Left lobe of liver (tissue), 2 donors: ENCODE measurements around the gene CSTF3. TPM values are rescaled to one million over a fixed set of nuclear protein-coding genes. Genes with fewer than 3 reads are reported as not detected.
A peak's percentile ranks its signal among the peaks of the same experiment; 100 is the strongest.
"Not testable (repeated sequence)": the region's sequence is repeated elsewhere in the genome, so short reads cannot be mapped to it uniquely, and the experiment has no call there.

Source experiments
- ATAC-seq: fragments of 200-7000 bp; cut with Tn5 transposase; one replicate; pipeline ENCODE4 v1.9.1; 2020; ENCODE audit warnings: mild to moderate bottlenecking, moderate library complexity
- DNase-seq: peaks from one replicate; pipeline ENCODE4 v3.0.0-alpha.2; 2020; ENCODE audit warnings: low spot score
- total RNA-seq: library from RNA; stranded (reverse); gene quantifications from one replicate; pipeline ENCODE4 v1.2.1, GENCODE V29; 2021
- donor health status: DM: no; HTN: no; CAD: no; lungs with moderate emphysema.
- donor health status: DM: no; HTN: yes; CAD: no.

CSTF3 gene
- 9.9 TPM for total RNA-seq

DNA sequence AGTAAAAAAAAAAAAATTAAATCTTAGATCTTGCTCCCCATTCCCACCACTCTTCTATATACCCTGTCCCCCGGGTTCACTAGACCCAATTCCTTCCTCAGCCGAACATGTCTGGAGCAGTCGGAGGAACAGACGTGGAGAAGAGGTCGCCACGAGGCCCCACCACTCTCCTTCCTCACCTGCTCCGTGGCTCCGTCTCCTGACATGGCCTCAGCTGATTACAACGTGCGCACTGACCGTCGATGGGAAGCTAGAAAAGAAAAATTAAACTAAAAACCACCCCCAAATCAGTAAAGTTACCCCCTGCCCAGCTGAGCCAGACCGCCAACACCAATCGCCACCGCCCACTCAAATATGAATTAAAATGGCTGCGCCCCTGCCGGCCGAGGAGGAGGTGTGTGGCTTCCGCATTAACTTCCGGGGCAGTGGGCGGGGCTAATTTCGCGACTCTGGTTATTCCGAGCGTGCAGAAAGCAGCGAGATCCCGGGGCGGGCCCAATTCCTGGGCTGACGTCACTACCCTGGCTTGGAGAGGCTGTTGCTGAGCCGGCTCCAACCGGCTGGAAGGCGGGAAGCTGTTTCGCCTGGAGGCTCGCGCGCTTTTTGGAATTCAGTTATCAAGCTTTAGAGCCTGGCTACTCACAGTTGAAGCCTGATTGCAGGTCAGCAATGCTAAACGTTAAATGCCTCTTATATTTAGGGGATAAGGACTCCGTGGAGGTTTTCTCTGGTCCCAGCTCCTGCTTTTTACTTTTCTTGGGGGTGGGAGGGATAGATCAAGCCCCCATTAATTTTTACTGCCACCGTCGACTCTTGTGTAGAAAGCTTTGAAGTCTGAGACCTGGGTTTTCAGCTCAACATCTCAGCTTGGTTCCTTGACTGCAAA, at the start of gene CSTF3:
CSTF3 (minus strand) TSS at position 361 of the 886 bp plus-strand sequence; CDS start at position 206, 155 bp downstream.
- peak; percentile 100 for DNase-seq
- ATAC-seq, result peak; percentile 98

DNA sequence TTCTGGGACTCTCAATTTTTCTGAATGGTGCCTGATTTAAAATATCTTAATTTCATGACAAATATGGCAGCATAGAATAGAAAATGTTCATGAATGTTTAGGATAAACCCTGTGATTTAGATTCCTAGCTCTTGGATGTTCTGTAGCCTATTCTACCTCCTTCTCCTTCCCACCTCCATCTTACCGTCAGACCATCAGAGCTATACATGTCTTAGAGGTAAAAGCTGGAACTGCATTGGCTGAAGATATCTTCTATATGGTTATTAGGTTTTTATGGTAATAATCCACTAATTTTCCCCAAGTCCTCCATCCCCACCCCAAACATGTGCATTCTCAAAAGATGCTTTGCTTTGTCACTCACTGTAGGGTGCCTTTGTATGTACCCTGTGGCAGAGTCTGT, 46.9 kb upstream of the CSTF3 start:
- DNase-seq (no peak), ATAC-seq (no peak)

DNA sequence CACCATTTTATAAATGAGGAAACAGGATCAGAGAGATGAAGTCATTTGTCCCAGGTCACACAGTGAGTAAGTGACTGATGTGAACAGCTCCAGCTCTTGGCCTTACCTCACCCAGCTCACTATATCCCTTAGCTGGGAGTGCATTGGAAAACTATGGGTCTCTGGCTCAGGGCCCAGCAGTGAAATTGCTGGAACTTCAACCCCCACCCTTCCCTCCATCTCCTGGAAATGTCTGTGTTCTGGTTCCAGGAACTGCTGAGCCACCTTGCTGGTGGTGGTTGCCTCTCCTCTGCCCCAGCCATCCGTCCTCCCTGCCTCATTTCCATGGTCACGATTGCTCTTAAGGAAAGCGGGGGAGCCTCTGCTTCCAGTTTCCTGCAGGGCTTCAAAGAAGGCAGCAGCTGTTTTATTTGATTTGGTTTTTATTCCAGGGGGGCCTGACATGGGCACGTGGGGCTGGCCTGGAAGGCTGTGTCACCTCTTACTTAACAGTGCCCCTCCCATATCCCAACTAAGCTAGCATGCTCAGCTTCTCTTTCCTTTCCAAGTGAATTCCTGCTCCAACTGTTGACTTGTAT, 46.2 kb upstream of the CSTF3 start:
- ATAC-seq (no peak), DNase-seq (no peak)

DNA sequence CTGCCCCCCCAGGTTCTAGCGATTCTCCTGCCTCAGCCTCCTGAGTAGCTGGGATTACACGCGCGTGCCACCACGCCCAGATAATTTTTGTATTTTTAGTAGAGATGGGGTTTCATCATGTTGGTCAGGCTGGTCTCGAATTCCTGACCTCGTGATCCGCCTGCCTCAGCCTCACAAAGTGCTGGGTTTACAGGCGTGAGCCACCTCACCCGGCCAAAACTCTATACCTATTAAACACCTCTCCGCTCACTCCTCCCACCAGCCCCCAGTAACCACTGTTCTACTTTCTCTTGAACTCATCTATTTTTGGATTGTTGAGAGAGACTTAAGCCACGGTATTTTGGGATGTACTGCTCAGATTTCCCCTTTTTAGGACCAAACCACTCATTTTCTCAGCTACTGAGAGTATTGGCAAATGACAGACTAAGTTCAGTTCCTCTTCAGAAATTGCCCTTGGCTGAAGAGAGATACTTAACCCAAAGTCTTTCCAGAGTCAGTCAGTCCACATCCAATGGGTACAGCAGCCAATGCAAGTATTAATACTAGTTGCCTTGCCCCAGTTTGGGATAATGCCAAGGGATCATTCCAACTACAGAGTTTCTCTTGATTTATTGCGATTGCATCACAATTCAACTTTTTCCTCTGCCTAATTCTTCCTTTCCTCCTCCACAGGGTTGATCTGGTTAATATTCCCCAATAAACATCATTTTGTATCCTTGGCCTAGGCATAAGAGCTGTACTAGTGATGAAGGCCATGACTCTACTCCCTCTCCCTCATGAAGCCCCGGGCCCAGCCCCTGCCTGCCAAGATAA, 36.8 kb upstream of the CSTF3 start:
- DNase-seq (no peak), ATAC-seq (no peak)

DNA sequence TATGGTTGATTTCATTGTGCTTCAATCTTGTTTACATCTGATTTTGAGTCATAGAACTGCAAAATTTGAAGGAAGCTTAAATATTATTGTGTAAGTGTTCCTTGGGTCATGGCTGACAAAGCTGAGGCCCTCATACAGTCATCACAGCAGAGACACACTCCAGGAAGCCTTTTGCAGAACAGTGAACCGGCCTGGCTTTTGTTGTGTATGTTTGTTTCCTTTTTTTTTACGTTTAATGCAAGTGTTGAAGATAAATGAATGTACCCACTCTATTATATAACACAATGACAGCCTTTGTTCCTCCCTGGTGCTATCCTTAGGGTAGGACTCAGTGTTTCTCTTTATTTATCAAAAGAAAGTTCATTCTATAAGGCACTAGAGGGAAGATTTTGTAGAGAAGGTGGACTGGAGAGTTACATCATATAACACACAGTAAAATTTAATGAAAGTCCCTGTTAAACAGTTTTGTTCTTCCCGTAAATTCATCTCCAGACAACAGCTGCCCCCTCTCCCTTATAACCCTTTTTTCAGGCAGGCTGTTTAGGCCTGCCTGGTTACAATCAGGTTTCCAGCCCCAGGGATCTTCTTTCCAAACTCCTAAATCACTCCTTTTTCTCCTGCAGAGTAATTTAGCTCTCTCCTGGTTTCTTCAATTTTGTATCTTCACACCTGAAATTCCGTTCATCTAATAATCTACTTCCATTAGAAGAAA, 34.3 kb upstream of the CSTF3 start:
- ATAC-seq (no peak), DNase-seq (no peak)

DNA sequence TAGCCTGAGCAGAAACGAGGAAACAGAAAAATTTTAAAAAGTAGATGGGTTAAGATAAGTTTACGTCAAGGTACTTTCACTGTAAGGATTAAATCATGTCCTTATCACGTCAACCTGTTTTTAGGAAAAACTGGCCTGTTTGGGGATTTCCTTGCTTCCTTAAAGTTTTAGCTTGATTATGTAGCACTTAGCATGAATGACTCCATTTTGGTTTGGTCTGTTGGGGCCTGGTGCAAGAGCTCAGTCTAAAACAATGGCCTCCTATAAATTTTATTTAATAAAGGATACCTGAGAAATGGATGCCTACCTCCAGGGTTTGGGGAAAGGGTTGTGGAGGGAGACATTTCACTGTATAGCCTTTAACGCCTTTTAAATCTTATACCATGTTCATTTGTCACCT, 33.2 kb upstream of the CSTF3 start:
- no peak for DNase-seq
- ATAC-seq, result no peak

DNA sequence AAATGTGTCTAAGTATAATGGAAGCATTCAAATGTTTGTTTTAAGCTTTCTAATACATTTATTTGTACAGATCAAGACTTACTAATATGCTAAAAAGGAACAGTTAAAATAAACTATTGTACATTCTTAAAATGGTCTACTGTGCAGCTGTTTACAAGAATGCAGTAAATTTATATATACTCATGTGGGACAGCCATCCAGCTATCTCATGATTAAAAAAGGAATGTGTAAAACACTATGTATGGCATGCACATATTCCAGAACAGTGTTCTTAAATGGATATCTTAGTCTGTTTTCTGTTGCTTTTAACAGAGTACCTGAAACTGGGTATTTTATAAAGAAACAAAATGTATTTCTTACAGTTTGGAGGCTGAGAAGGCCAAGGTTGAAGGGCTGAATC, 30.2 kb upstream of the CSTF3 start:
- DNase-seq (no peak), ATAC-seq (no peak)

DNA sequence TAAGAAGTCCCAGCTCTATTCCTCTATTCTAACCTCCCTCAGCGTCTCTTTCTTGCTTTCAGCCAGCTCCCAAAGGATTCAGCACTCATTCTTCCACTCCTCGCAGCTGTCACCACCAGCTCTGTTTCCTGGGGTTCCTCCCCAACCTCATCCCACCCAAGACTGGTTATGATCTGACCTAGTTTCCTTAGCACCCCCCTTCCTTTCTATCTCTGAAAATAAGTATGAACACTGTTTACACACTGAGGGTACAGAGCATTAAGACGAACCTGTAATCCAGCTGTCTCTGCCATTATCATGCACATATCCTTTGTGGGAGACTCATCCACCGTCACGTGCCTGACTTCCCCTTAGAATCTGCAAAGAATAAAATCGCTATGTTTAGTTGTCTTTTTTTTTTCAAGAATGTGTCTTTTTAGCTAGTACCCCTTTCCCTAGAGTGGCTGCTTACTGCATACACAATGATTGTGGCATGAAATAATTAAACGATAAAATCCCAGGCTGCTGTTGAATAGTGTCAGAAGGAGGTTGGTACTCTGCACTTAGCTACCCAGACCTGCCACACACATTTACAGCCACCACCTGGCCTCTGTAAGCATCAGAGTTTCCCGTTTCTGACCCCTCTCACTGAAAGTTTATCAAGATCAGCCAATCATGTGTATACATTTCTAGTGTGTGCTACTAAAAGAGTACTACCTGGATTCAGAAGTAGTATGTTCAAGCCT, 26.9 kb upstream of the CSTF3 start:
- DNase-seq, result no peak

DNA sequence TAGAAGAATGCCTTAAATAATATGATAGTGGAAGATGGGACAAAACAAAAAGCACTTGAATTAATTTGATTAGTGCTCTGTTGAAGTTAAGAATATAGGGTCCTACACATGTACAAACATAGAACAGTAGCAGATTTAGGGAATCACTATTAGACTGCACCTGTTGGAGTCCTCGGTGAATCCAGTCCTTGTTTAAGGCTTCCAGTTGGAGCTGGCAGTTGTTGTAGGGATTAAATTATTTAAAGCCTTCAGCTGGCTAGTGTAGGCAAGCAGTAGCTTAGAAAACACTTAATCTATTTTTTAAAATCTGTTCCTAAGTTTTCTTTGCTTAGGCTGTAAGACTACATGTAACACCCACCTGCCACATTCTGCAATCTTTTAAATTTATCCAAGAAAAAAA, 24.5 kb upstream of the CSTF3 start:
- ATAC-seq, result no peak
- no peak for DNase-seq

More for the DNA sequence above, 26.9 kb upstream of the CSTF3 start:
- no peak for ATAC-seq

DNA sequence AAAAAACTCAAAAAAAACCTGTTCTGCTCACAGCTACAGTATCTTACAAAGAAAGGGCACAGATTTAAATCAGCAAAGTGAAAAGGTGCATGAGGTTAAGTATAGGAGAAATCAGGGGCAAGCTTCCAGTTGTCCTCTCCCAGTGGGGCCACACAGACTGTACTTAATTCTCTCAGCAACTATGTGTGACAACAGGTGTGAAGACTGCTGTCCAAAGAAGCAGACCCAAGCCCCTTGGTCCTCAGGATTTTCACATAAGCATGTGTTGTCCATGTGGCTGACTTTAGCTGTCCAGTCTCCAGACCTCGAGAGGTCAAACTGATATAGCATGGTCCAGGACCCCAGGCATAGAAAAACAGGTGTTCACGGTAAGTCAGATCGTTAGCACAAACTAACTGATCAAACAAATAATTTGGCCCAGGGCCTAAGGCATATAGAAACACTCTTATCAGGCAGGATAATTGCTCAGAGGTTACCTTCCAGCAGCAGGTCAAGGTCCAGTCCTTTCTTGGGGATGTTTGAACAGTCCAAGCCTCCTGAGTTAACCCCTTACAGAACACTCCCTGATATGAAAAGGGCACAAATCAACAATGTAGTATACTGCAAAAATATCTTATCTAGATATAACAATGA, 21.1 kb upstream of the CSTF3 start:
- ATAC-seq (no peak), DNase-seq (no peak)

DNA sequence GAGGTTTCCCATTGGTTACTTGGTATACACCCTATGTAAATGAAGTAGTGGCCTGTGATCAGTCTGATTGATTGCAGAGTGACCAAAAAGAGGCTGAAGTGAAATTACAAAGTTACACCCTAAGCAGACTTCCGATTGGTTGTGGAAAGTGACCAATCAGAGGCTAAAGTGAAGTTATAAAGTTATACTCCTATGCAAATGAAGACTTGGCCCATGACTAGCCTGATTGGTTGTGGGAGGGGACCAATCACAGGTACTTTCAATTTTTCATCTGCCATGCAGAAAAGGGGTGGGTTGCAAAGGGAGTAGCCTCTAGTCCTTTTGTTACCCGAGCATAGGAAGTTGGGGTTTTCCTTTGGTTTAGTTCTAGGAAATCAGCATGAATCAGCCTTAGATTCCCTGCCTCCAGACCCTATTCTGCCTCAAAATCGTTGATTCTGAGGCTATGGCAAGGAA, 18.1 kb upstream of the CSTF3 start:
- DNase-seq, result no peak
- no peak for ATAC-seq

DNA sequence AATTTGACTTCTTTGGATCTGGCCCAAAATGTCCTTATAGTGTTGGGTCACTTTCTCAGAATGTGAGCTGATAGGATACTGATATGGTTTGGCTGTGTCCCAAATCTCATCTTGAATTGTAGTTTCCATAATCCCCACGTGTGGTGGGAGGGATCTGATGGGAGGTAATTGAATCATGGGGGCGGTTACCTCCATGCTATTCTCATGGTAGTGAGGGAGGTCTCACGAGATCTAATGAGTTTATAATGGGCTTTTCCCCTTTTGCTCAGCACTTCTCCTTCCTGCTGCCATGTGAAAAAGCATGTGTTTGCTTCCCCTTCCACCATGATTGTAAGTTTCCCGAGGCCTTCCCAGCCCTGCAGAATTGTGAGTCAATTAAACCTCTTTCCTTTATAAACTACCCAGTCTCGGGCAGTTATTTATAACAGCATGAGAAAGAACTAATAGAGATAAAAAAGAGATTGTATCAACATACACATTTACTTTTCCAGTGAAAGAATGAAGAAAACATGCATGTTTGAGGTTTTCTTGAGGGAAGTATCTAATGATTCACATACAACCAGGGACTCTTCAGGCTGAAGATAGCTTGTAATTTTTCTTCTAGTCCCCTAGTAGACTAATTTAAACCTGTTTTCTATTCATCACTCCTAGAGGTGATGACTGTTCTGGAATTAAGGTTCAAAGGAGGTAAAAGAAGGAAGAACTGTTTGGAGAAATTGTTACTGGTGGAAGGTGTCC, 17.3 kb upstream of the CSTF3 start:
- ATAC-seq (no peak), DNase-seq (no peak)

DNA sequence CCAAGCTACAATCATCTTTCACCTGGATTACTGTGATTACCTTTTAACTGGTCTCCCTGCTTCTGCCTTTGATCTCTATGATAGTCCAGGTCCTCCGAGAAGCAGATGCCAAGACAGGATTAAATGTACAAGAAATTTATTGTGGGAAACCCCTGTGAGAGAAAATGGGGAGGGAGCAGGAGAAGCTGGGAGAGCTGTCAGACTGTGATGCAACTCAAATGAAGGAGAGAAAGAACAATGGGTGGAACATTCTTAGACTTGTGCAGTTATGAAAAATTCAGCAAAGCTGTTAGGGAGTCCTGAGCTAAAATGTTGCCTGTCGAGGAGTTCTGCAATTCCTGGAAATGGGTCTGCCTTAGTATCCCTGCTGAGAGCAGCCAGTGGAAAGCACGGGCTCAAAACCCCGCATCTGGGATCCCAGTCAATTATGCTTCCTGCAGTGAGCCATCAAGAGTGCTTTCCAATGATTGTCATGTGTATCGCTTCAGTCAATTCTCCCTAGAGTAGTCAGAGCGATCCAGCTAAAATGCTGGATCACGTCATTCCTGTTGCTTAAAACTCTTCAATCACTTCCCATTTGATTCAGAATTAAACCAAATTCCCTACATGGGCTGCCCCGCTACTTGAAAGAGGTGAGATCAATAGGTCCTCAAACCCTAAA, 16.5 kb upstream of the CSTF3 start:
- ATAC-seq (no peak), DNase-seq (no peak)

DNA sequence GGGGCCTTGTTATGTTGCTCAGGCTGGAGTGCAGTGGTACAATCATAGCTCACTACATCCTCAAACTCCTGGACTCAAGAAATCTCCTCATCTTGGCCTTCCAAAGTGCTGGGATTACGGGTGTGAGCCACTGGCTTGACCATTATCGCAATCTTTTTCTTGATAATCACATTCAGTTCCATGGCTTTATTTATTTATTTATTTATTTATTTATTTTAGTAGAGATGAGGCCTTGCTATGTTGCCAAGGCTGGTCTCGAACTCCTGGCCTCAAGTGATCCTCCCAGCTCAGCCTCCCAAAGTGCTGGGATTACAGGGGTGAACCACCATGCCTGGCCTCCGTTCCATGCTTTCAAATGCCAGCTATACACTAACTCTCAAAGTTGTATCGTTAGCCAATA, 15.5 kb upstream of the CSTF3 start:
- DNase-seq, ATAC-seq: not testable (repeated sequence)

DNA sequence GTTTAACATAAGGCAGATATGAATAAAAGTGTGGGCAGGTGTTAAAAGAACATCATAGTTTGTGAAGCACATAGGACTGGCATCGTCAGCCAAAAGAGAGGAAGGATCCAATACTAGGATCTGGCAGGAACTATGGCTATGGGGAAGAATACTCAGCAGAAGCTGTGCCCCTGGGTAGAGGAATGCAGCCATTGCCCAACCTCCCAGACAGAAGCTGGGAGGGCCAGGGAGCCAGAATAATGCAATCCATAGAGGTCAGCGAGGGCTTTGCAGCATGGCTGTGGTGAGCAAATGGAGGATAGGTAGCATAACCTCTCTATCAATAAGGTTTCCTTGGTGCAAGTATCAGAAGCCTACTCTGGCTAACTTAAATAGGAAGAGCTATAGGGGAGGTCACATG, 11.7 kb upstream of the CSTF3 start:
- DNase-seq (no peak), ATAC-seq (peak; percentile 62)

DNA sequence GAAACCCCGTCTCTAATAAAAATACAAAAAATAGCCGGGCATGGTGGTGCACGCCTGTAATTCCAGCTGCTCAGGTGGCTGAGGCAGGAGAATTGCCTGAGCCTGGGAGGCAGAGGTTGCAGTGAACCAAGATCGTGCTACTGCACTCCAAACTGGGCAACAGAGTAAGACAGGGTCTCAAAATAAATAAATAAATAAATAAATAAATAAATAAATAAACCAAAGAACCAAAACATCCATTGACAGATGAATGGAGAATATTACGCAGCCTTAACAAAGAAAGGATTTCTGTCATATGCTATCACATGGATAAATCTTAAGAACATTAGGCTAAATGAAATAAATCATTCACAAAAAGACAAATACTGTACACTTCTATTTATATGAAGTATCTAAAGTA, 11.1 kb upstream of the CSTF3 start:
- DNase-seq (no peak), ATAC-seq (no peak)

DNA sequence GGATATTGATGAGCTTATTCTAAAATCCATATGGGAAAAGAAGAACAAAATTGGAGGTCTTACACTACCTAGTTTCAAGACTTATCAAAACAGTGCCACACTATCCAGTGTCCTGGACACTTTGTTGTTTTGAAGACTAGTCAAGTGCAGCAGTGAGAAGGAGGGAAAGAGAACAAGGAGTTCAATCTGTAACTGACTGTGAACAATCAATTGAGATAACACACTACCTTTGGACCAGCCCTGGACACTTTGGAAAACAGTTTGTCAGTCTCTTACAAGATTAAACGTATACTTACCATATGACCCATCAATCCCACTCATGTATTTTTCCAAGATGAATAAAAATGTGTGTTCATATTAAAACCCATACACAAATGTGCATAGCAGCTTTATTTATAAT, 10.0 kb upstream of the CSTF3 start:
- no peak for ATAC-seq

DNA sequence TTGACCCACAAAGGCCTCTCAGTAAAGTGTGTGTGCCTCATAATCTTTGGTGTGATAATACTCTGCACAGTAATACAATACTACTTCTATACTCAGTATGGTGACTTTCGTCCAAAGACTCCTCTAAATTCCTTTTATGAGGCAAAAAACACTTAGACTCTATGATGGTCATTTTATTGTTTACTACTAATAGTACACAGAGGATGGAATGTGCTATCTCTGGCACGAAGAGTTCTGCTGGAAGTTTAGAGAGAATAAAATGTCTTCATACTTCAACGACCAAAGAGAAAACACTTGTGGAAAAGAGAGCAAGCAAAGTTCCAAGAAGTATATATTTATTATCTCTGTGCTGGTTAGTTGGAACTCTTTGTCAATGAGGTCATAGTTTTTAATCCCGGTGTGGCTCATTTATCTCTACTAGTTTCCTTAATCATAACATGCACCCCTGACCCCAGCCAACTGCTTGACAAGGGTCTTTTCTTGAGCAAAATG, 7.5 kb upstream of the CSTF3 start:
- DNase-seq (no peak), ATAC-seq (no peak)

More for the DNA sequence above, 10.0 kb upstream of the CSTF3 start:
- DNase-seq, result no peak
